Cerebellar cortex (tissue), 1 donor: ENCODE measurements around the gene GMNC.

Experiments
- DNase-seq: peaks from one replicate; pipeline ENCODE4 v3.0.0-alpha.2; 2015; ENCODE audit warnings: low spot score

Gene GMNC

DNA sequence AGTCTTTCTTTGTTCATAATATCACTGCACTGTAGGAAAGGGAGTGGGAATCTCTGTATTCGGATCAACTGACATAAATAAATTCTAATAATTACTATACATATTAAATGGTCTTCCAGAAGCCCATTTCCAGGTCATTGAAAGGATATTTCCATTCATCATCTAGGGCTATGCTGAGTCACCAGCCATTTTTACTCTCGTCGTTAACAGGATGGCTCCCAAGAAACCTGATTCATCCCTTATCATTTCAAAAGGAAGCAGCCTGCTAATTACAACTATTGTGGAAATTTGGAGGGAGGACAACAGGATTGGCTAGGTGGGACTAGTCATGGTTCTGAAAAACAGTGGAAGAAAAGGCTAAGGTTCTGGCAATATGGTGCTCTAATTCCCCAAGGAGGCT, 13.6 kb downstream of the GMNC start:
- no peak for DNase-seq

DNA sequence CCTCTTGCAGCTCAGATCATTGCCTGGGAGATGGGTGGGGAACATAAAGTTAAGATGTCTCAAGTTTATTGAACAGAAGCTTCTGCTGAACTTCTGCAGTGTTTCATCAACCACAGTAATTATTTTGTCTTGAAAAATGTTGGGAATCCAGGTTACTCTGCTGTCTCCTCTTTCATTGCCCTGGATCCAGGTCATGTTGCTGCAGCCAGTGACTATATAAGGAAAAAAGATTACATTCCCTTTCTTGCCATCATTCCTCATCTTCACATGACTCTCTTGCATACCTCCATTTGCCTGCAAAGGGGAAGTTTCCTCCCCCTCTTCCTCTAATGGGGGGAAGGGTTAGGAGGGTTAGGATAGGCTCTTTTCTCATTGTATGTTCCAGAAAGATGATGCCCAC, 15.1 kb downstream of the GMNC start:
- no peak for DNase-seq

DNA sequence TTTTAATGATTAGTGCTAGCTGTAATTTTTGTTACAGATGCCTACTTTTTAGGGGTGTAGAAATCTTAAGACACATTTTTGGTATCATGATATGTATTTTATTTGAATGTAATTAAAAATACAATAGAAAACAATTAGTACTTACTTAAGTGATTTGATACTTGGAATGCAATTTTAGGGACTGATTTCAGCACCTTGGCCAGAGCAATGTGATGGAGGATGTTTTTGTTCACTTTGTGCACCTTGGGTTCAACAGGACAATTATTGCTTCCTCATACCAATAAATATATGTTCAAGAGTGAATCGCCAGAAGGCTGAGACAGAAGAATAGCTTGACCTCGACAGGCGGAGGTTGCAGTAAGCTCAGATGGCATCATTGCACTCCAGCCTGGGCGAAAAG, 22.3 kb downstream of the GMNC start:
- DNase-seq, result no peak

GRCh38 chr3:190831225-190831624, 31.3 kb downstream of the GMNC start:
- no peak for DNase-seq

- DNase-seq, result no peak
Observed at GRCh38 chr3:190830031-190830430, 32.5 kb downstream of the GMNC start.

GRCh38 chr3:190826018-190826417, 36.5 kb downstream of the GMNC start:
- peak; percentile 51 for DNase-seq

GRCh38 chr3:190825386-190826016, 37.0 kb downstream of the GMNC start:
- DNase-seq, result no peak

DNA sequence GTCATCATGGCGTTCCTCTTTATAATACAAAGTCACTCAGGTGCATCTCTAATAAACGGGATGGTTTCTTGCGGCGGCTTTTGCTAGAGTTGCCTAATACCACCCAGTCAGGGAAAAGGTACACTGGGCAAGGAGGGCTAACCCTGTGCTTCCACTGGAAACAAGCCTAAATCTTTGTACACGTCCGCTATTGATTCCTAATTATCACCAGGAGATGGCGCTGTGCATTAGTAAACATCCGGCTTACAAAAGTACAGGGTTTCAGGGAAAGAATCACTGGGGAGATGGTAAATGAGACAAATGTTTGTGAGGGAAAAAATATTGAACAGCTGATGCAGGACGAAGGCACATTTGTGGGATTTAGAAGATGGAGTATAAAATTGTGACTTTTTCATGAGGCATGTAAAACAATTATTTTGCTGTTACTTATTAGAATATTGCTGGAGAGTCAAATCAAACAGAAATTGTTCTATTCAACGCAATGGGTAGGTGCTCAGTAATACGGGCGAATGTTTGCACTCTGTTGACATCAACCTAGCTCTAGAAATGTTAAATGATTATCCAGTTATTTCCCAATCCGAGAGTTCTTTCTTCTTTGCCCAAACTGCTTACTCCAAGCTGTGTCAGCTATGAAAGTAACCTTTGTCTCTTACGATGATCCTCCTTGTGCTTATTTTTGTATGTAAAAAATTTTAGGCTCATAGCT, 50.6 kb downstream of the GMNC start:
- peak; percentile 62 for DNase-seq

- no peak for DNase-seq
Observed at GRCh38 chr3:190810957-190811356, 51.5 kb downstream of the GMNC start.

GRCh38 chr3:190809351-190809750, 53.1 kb downstream of the GMNC start:
- DNase-seq, result no peak

DNA sequence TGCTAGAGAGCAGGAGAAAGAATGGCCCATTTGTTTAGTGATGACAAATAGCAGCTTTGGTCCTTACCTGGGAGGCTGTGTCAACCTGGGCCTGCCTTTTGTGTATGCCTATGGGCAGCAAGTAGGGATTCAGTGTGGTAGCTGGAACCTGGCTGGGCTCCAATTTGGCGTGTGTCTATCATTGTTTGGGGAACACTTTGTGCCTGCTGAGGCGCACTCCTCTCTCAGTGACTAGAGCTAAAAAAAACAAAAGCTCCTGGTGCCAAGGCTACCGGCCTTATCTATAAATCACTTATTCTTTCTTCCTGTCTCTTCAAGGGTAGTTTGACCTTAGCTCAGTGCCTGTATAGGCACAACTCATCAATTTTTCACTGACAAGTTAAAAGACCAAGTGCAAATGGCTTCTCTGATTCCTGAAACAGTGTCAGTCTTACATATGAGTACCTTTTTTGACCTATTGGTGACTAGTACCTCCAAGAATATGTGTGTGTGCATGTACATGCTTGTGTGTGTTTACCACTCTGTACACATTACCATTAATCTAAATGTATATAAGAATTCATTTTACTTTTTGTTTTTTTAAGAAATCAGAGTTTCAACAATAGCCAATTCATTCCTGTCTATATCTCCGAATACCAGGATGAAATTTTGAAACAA, 54.6 kb downstream of the GMNC start:
- no peak for DNase-seq
